SIG-M5 treated with dmso at 0.1 percent for 504 hours (cell line): ENCODE data around the gene CSNK1A1.
A peak's percentile ranks its signal among the peaks of the same experiment; 100 is the strongest.

Experiments
- DNase-seq: peaks from one replicate; lab custom pipeline; 2025; ENCODE audit not compliant: unreplicated experiment; lab: John Stamatoyannopoulos, UW

CSNK1A1 gene

GRCh38 chr5:149492781-149493180 lies 58.5 kb downstream of the CSNK1A1 start:
- DNase-seq: no peak

GRCh38 chr5:149490599-149491485 lies 60.4 kb downstream of the CSNK1A1 start:
- DNase-seq: no peak

- peak; percentile 23 for DNase-seq
These were observed 61.6 kb downstream of the CSNK1A1 start for GRCh38 chr5:149489605-149490037.

- DNase-seq: no peak
These were observed 62.5 kb downstream of the CSNK1A1 start for GRCh38 chr5:149488645-149489306.

- DNase-seq: no peak
These were observed 63.6 kb downstream of the CSNK1A1 start for GRCh38 chr5:149487672-149488071.

- no peak for DNase-seq
These were observed 64.3 kb downstream of the CSNK1A1 start for GRCh38 chr5:149486726-149487635.

- peak; percentile 68 for DNase-seq
These were observed 65.3 kb downstream of the CSNK1A1 start for GRCh38 chr5:149485655-149486615.

- no peak for DNase-seq
These were observed 69.8 kb downstream of the CSNK1A1 start for GRCh38 chr5:149481485-149481884.

GRCh38 chr5:149478761-149479160 lies 72.5 kb downstream of the CSNK1A1 start:
- no peak for DNase-seq

GRCh38 chr5:149475777-149476176 lies 75.5 kb downstream of the CSNK1A1 start:
- DNase-seq: no peak

- no peak for DNase-seq
These were observed 77.0 kb downstream of the CSNK1A1 start for GRCh38 chr5:149474198-149474597.

- no peak for DNase-seq
These were observed 77.8 kb downstream of the CSNK1A1 start for GRCh38 chr5:149473441-149473840.

GRCh38 chr5:149472399-149472798 lies 78.8 kb downstream of the CSNK1A1 start:
- DNase-seq: no peak

- DNase-seq: no peak
These were observed 79.6 kb downstream of the CSNK1A1 start for GRCh38 chr5:149471406-149472183.

- no peak for DNase-seq
These were observed 80.3 kb downstream of the CSNK1A1 start for GRCh38 chr5:149470942-149471341.

- no peak for DNase-seq
These were observed 84.7 kb downstream of the CSNK1A1 start for GRCh38 chr5:149466457-149466972.

- no peak for DNase-seq
These were observed 86.3 kb downstream of the CSNK1A1 start for GRCh38 chr5:149464796-149465489.

GRCh38 chr5:149461907-149462306 lies 89.3 kb downstream of the CSNK1A1 start:
- DNase-seq: peak; percentile 45
